CD14-positive monocyte (primary cell): ENCODE measurements around the gene TBPL1. TPM values are rescaled to one million over a fixed set of nuclear protein-coding genes. Genes with fewer than 3 reads are reported as not detected.

ENCODE experiments used
- DNase-seq, 3 donors: peaks; one replicate each; pipeline ENCODE4 v3.0.0-alpha.2; 2011 to 2022
- H2AFZ ChIP-seq: 2 replicates; pipeline ENCODE4 v1.6.0; 2012; ENCODE audit warnings: mild to moderate bottlenecking, low read depth, low read length, inconsistent platforms; ENCODE audit not compliant: insufficient read depth, poor library complexity, severe bottlenecking
- H3K27ac ChIP-seq, 2 donors: 1 replicate in 1 of 2; 2 replicates in 1 of 2; pipeline ENCODE4 v1.5.1; 2012 to 2013; ENCODE audit warnings: low read length in 2 of 2, control low read depth in 1 of 2, inconsistent platforms in 1 of 2, low read depth in 1 of 2, mild to moderate bottlenecking in 1 of 2
- H3K27me3 ChIP-seq, 2 donors: one replicate each; pipeline versions ENCODE4 v1.6.0 to v1.6.1; 2011 to 2013; ENCODE audit warnings: low read length in 2 of 2; ENCODE audit not compliant: control insufficient read depth in 2 of 2, insufficient read depth in 2 of 2
- H3K36me3 ChIP-seq, 2 donors: replicated peaks in 1 of 2; 1 replicate in 1 of 2; 2 replicates in 1 of 2; pipeline versions ENCODE4 v1.5.1 to v1.6.1; 2012 to 2013; ENCODE audit warnings: low read length in 2 of 2, control low read depth in 1 of 2, inconsistent platforms in 1 of 2, mild to moderate bottlenecking in 1 of 2; ENCODE audit not compliant: insufficient read depth in 2 of 2, control insufficient read depth in 1 of 2
- H3K4me1 ChIP-seq, 2 donors: 1 replicate in 1 of 2; 2 replicates in 1 of 2; pipeline versions ENCODE4 v1.5.1 to v1.6.1; 2012 to 2013; ENCODE audit warnings: low read length in 2 of 2, control low read depth in 1 of 2, inconsistent platforms in 1 of 2, mild to moderate bottlenecking in 1 of 2, moderate library complexity in 1 of 2; ENCODE audit not compliant: insufficient read depth in 2 of 2, control insufficient read depth in 1 of 2
- H3K4me2 ChIP-seq: replicated peaks from 2 replicates; pipeline ENCODE3; 2012; ENCODE audit warnings: low read length, moderate library complexity, mild to moderate bottlenecking; ENCODE audit not compliant: poor library complexity, severe bottlenecking; ENCODE audit errors: extremely low read depth
- H3K4me3 ChIP-seq, 3 experiments: fragments of 200-600 bp in 1 of 3; sonication (generic) in 1 of 3; replicated peaks in 1 of 3; 1 replicate in 2 of 3; 2 replicates in 1 of 3; pipeline ENCODE4 v1.5.1; 2011 to 2013; ENCODE audit warnings: low read length in 3 of 3, mild to moderate bottlenecking in 3 of 3, control low read depth in 2 of 3, low read depth in 2 of 3, inconsistent platforms in 1 of 3, moderate library complexity in 1 of 3
- H3K79me2 ChIP-seq: 2 replicates; pipeline ENCODE4 v1.6.0; 2012; ENCODE audit warnings: mild to moderate bottlenecking, control low read depth, inconsistent platforms, low read length, moderate library complexity; ENCODE audit not compliant: insufficient read depth
- H3K9ac ChIP-seq: 2 replicates; pipeline ENCODE4 v1.6.0; 2017; ENCODE audit warnings: low read length, mild to moderate bottlenecking; ENCODE audit not compliant: insufficient read depth, poor library complexity, severe bottlenecking
- H3K9me3 ChIP-seq, 2 donors: replicated peaks in 1 of 2; 1 replicate in 1 of 2; 2 replicates in 1 of 2; pipeline versions ENCODE4 v1.5.1 to v1.6.1; 2012 to 2013; ENCODE audit warnings: low read length in 2 of 2, control low read depth in 1 of 2; ENCODE audit not compliant: control insufficient read depth in 1 of 2, insufficient read depth in 1 of 2
- H4K20me1 ChIP-seq: 2 replicates; pipeline ENCODE4 v1.6.0; 2012; ENCODE audit warnings: mild to moderate bottlenecking, low read length, control low read depth, moderate library complexity; ENCODE audit not compliant: insufficient read depth
- H3K27ac Mint-ChIP-seq, 7 donors: one replicate each; pipeline ENCODE4 v1.8.0; 2020; ENCODE audit warnings: mild to moderate bottlenecking in 7 of 7, mixed read lengths in 7 of 7, moderate library complexity in 6 of 7, inconsistent platforms in 2 of 7
- H3K27me3 Mint-ChIP-seq, 3 donors: one replicate each; pipeline ENCODE4 v1.8.0; 2021 to 2022; ENCODE audit warnings: low read depth in 3 of 3, mild to moderate bottlenecking in 3 of 3, mixed read lengths in 3 of 3, moderate library complexity in 3 of 3, inconsistent platforms in 1 of 3
- H3K36me3 Mint-ChIP-seq, 2 donors: one replicate each; pipeline ENCODE4 v1.8.0; 2020; ENCODE audit warnings: mixed read lengths in 2 of 2, inconsistent platforms in 1 of 2, mild to moderate bottlenecking in 1 of 2
- H3K4me1 Mint-ChIP-seq: one replicate; pipeline ENCODE4 v1.8.0; 2020; ENCODE audit warnings: mild to moderate bottlenecking, mixed read lengths
- H3K4me3 Mint-ChIP-seq, 2 donors: one replicate each; pipeline ENCODE4 v1.8.0; 2020; ENCODE audit warnings: mild to moderate bottlenecking in 2 of 2, mixed read lengths in 2 of 2, moderate library complexity in 1 of 2
- H3K9me3 Mint-ChIP-seq, 7 donors: one replicate each; pipeline ENCODE4 v1.8.0; 2020 to 2022; ENCODE audit warnings: mixed read lengths in 7 of 7, mild to moderate bottlenecking in 6 of 7, moderate library complexity in 6 of 7, inconsistent platforms in 2 of 7
- WGBS: methylation state at CpG from one replicate; pipeline ENCODE4 v1.1.5; 2013; ENCODE audit warnings: missing lambda C conversion rate; ENCODE audit not compliant: insufficient coverage; 5-methylcytosine and 5-hydroxymethylcytosine counted together
- intact Hi-C, 2 donors: fragments of 100-400 bp; cut with micrococcal nuclease; formaldehyde crosslinking; loops; one replicate each; pipeline versions ENCODE4 v1.15.0 to v1.15.1; 2023
- polyA plus RNA-seq, 3 donors: library from polyadenylated mRNA; depleted of rRNA in 1 of 3; unstranded in 2 of 3; stranded (reverse) in 1 of 3; fragments of 300-500 nt in 2 of 3; fragments of >200 nt in 1 of 3; fragmentation: Illumina TruSeq in 2 of 3; gene quantifications; 1 replicate in 2 of 3; 2 replicates in 1 of 3; pipeline ENCODE4 v1.2.3, GENCODE V29; 2012 to 2021
- TF ChIP-seq, protein P1 (sequence below): fragments of 200-600 bp; IDR thresholded peaks from one replicate; pipeline ENCODE4 v1.8.0; 2022; ENCODE audit warnings: antibody characterized with exemption, mild to moderate bottlenecking

TBPL1 gene
- polyA plus RNA-seq, 3 donors, result 22.0 to 35.6 (median 35.5) TPM

DNA sequence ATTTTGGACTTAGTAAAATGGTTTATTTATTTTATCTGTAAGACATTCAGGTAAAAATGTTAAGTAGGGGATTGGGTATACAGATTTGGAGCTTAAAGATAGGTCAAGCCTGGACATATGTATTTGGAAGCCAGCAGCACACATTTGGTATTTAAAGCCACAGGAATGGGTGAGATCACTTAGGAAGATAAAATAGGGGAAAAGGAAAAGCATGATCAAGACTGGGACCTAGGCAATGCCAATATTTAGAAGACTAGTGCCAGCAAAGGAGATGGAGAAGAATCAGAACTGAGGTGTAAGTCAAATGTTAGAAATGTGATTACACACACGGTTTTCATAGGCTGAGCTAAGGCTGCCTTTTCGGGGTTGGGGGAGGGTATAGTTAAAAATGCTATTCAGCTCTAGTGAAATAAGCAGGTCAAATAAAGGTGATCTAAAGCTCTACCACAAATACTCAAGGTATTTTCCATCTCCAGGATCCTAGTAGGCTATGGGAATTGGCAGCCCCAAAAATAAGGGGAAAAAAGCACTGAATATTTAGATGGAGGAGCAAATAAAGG is 78.8 kb downstream of the TBPL1 start:
- intact Hi-C loops, result no loop called here
- Histone ChIP-seq H3K27me3 (no peaks in the 10 kb centered on the region), H3K4me3 (no peak overlapping the region), H3K4me1 (peaks cover 15 to 18% of the 10 kb centered on the region in 2 donors), H3K27ac (no peak overlapping the region), H3K79me2 (no peaks in the 10 kb centered on the region), H3K36me3 (no peaks in the 10 kb centered on the region), H2AFZ (no peak overlapping the region), H4K20me1 (no peaks in the 10 kb centered on the region), H3K9me3 (no peaks in the 10 kb centered on the region), H3K9ac (no peak overlapping the region), H3K4me2 (no peak overlapping the region)
- Mint-ChIP-seq H3K4me3 (no peak overlapping the region), H3K36me3 (peaks cover 6 to 10% of the 10 kb centered on the region in 2 donors), H3K4me1 (peaks cover 21% of the 10 kb centered on the region), H3K27ac (no peak overlapping the region), H3K27me3 (peaks cover 0 to 2% (median 0%) of the 10 kb centered on the region in 3 donors), H3K9me3 (no peaks in the 10 kb centered on the region)
- no peak for DNase-seq
- TF ChIP-seq, protein P1, sequence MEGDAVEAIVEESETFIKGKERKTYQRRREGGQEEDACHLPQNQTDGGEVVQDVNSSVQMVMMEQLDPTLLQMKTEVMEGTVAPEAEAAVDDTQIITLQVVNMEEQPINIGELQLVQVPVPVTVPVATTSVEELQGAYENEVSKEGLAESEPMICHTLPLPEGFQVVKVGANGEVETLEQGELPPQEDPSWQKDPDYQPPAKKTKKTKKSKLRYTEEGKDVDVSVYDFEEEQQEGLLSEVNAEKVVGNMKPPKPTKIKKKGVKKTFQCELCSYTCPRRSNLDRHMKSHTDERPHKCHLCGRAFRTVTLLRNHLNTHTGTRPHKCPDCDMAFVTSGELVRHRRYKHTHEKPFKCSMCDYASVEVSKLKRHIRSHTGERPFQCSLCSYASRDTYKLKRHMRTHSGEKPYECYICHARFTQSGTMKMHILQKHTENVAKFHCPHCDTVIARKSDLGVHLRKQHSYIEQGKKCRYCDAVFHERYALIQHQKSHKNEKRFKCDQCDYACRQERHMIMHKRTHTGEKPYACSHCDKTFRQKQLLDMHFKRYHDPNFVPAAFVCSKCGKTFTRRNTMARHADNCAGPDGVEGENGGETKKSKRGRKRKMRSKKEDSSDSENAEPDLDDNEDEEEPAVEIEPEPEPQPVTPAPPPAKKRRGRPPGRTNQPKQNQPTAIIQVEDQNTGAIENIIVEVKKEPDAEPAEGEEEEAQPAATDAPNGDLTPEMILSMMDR, result no peak
- no CpG with 5 or more reads among the region's 2 CpGs for WGBS

DNA sequence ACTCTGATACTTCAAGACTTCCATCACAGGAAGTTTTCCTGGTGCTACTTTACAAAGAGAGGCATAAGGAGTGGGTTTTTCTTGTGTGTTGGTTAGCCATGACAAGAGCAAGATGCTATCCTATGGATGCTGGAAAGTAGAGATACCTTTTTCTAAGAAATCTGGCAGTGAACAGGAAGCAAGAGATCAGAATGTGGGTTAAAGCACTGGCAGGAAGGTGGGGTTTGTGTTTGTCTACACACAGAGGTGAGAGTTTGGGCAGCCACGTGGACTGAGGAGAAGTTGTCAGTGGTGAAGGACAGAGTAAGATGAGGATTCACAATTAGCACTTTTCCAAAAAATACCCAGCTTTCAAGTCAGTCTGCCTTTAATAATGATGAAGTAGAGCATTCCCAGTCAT is 81.5 kb downstream of the TBPL1 start:
- Mint-ChIP-seq H3K27me3 (no peaks in the 10 kb centered on the region), H3K27ac (no peak overlapping the region), H3K36me3 (peaks cover 0 to 3% of the 10 kb centered on the region in 2 donors), H3K4me1 (peaks cover 24% of the 10 kb centered on the region), H3K4me3 (no peak overlapping the region), H3K9me3 (peaks cover 0 to 2% (median 0%) of the 10 kb centered on the region in 7 donors)
- Histone ChIP-seq H3K79me2 (no peaks in the 10 kb centered on the region), H3K9me3 (no peaks in the 10 kb centered on the region), H3K4me3 (no peak overlapping the region), H3K4me2 (no peak overlapping the region), H3K36me3 (no peaks in the 10 kb centered on the region), H3K27me3 (no peaks in the 10 kb centered on the region), H4K20me1 (no peaks in the 10 kb centered on the region), H3K9ac (no peak overlapping the region), H3K27ac (no peak overlapping the region), H3K4me1 (peaks cover 16 to 18% of the 10 kb centered on the region in 2 donors), H2AFZ (peak overlapping the region; percentile 32)
- intact Hi-C loops, result no loop called here
- no peak for DNase-seq
- no CpG with 5 or more reads among the region's 1 CpG for WGBS
- TF ChIP-seq, protein P1, result no peak
